Hepatocyte (in vitro differentiated cells): ENCODE data around the gene IGF2. TPM values are rescaled to one million over a fixed set of nuclear protein-coding genes. Genes with fewer than 3 reads are reported as not detected.

Experiments used
- DNase-seq: peaks from one replicate; pipeline ENCODE4 v3.0.0-alpha.2; 2016; ENCODE audit warnings: low spot score
- H2AFZ ChIP-seq: fragments of 200-600 bp; sonication (generic); 2 replicates; pipeline ENCODE4 v1.6.0; 2016; ENCODE audit warnings: antibody characterized with exemption, mild to moderate bottlenecking
- H3K27ac ChIP-seq: fragments of 200-600 bp; sonication (generic); 2 replicates; pipeline ENCODE4 v1.5.1; 2016; ENCODE audit warnings: mild to moderate bottlenecking
- H3K27me3 ChIP-seq: fragments of 200-600 bp; sonication (generic); 2 replicates; pipeline ENCODE4 v1.6.1; 2016
- H3K36me3 ChIP-seq: fragments of 200-600 bp; sonication (generic); replicated peaks from 2 replicates; pipeline ENCODE4 v1.5.1; 2016; ENCODE audit warnings: low read depth; ENCODE audit not compliant: insufficient read depth
- H3K4me1 ChIP-seq: fragments of 200-600 bp; sonication (generic); 2 replicates; pipeline ENCODE4 v1.5.1; 2016; ENCODE audit warnings: mild to moderate bottlenecking, moderate library complexity; ENCODE audit not compliant: insufficient read depth
- H3K4me2 ChIP-seq: fragments of 200-600 bp; sonication (generic); 2 replicates; pipeline ENCODE4 v1.6.0; 2016
- H3K4me3 ChIP-seq: fragments of 200-600 bp; sonication (generic); 2 replicates; pipeline ENCODE4 v1.5.1; 2016; ENCODE audit warnings: mild to moderate bottlenecking
- H3K79me2 ChIP-seq: fragments of 200-600 bp; sonication (generic); 2 replicates; pipeline ENCODE4 v1.6.0; 2017; ENCODE audit warnings: mild to moderate bottlenecking
- H3K9me2 ChIP-seq: fragments of 200-600 bp; sonication (generic); replicated peaks from 2 replicates; pipeline ENCODE4 v1.6.0; 2017; ENCODE audit warnings: mild to moderate bottlenecking; ENCODE audit not compliant: insufficient read depth
- H3K9me3 ChIP-seq: fragments of 200-600 bp; sonication (generic); 2 replicates; pipeline ENCODE4 v1.5.1; 2016; ENCODE audit warnings: low read depth, mild to moderate bottlenecking
- H4K20me1 ChIP-seq: fragments of 200-600 bp; sonication (generic); 2 replicates; pipeline ENCODE4 v1.6.0; 2016; ENCODE audit warnings: mild to moderate bottlenecking; ENCODE audit not compliant: insufficient read depth, poor library complexity, severe bottlenecking
- CTCF ChIP-seq: fragments of 200-600 bp; sonication (generic); IDR thresholded peaks from 2 replicates; pipeline ENCODE4 v1.5.1; 2016; ENCODE audit warnings: antibody characterized with exemption, mild to moderate bottlenecking; ENCODE audit not compliant: poor library complexity
- EZH2 ChIP-seq: fragments of 200-600 bp; sonication (generic); IDR thresholded peaks from 2 replicates; pipeline ENCODE4 v1.6.1; 2016; ENCODE audit warnings: antibody characterized with exemption, mild to moderate bottlenecking, borderline replicate concordance
- EZH2phosphoT487 ChIP-seq: fragments of 200-600 bp; sonication (generic); IDR thresholded peaks from one replicate; pipeline ENCODE4 v1.6.1; 2018; ENCODE audit warnings: antibody characterized with exemption, mild to moderate bottlenecking, low read depth, moderate library complexity; ENCODE audit not compliant: unreplicated experiment, severe bottlenecking
- WGBS: methylation state at CpG from one replicate; pipeline ENCODE4 v1.1.6; 2016; ENCODE audit warnings: low lambda C conversion rate; ENCODE audit errors: missing lambda C conversion rate; 5-methylcytosine and 5-hydroxymethylcytosine counted together
- polyA plus RNA-seq: library from polyadenylated mRNA; unstranded; fragments of >200 nt; fragmentation: Nextera tagmentation; extraction: Ambion mirVana; gene quantifications from 2 replicates; pipeline ENCODE4 v1.2.1, GENCODE V29; 2016
- total RNA-seq: library from RNA; depleted of rRNA; stranded (reverse); fragments of >200 nt; gene quantifications from 2 replicates; pipeline ENCODE4 v1.2.3, GENCODE V29; 2014

Gene IGF2
- total and polyA plus RNA-seq, 2 experiments from 2014 or later: 1,507 to 2,911 TPM

GRCh38 chr11:2164861-2165555 lies 25.8 kb upstream of the IGF2 start:
- Histone ChIP-seq H4K20me1 (no peaks in the 10 kb centered on the region), H3K9me2 (no peaks in the 10 kb centered on the region), H3K79me2 (no peaks in the 10 kb centered on the region), H2AFZ (no peak overlapping the region), H3K4me1 (peaks cover 5% of the 10 kb centered on the region), H3K27ac (no peak overlapping the region), H3K4me2 (no peak overlapping the region), H3K36me3 (no peaks in the 10 kb centered on the region), H3K27me3 (no peaks in the 10 kb centered on the region), H3K9me3 (no peaks in the 10 kb centered on the region), H3K4me3 (no peak overlapping the region)
- TF ChIP-seq CTCF (no peak), EZH2phosphoT487 (no peak), EZH2 (no peak)
- WGBS: 80% methylated on average over 20 of the region's 20 CpGs
- no peak for DNase-seq

- H3K27ac ChIP-seq: no peak overlapping the region
- peaks cover 5% of the 10 kb centered on the region for H3K4me1 ChIP-seq
- H2AFZ ChIP-seq: no peak overlapping the region
- TF ChIP-seq EZH2phosphoT487: no peak
- no peak for TF ChIP-seq CTCF
- TF ChIP-seq EZH2: no peak
- H3K9me3 ChIP-seq: no peaks in the 10 kb centered on the region
- 98% methylated on average over 11 of the region's 22 CpGs for WGBS
- no peak for DNase-seq
- no peak overlapping the region for H3K4me3 ChIP-seq
- H3K27me3 ChIP-seq: no peaks in the 10 kb centered on the region
- no peaks in the 10 kb centered on the region for H3K79me2 ChIP-seq
- H3K36me3 ChIP-seq: no peaks in the 10 kb centered on the region
- H3K4me2 ChIP-seq: no peak overlapping the region
- no peaks in the 10 kb centered on the region for H3K9me2 ChIP-seq
- no peaks in the 10 kb centered on the region for H4K20me1 ChIP-seq
Observed at GRCh38 chr11:2164081-2164480, 24.9 kb upstream of the IGF2 start.

- DNase-seq: no peak
- Histone ChIP-seq H3K36me3 (no peaks in the 10 kb centered on the region), H3K4me1 (peaks cover 5% of the 10 kb centered on the region), H3K9me3 (no peaks in the 10 kb centered on the region), H3K79me2 (no peaks in the 10 kb centered on the region), H3K27me3 (no peaks in the 10 kb centered on the region), H4K20me1 (no peaks in the 10 kb centered on the region), H3K4me2 (no peak overlapping the region), H3K4me3 (no peak overlapping the region), H3K9me2 (no peaks in the 10 kb centered on the region), H3K27ac (no peak overlapping the region), H2AFZ (no peak overlapping the region)
- TF ChIP-seq EZH2phosphoT487 (no peak), EZH2 (no peak), CTCF (no peak)
- WGBS: 70% methylated on average over 11 of the region's 12 CpGs
Observed at GRCh38 chr11:2163428-2163978, 24.3 kb upstream of the IGF2 start.
